ENCODE results near the gene AGBL5.

AGBL5 gene

DNA sequence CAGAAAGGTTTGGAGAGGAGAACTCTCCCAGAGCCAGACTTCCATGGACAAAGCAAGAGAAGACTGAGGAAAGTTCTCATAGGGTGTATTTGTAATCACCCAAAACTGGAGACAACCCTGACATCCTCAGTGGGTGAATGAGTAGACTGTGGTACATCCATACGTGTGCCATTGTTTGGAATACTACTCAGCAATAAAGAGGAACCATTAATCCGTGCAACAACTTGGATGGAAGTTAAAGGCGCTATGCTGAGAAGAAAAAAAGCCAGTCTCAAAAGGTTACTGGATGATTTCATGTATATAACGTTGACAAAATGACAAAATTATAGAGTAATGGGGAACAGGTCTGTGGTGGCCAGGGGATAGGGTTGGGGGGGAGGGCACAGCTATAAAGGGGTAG lies 42.8 kb upstream of the AGBL5 start:
- TF ChIP-seq ZFX (IDR thresholded peaks at IDR 0.05): no peak
- TF ChIP-seq, protein P1, sequence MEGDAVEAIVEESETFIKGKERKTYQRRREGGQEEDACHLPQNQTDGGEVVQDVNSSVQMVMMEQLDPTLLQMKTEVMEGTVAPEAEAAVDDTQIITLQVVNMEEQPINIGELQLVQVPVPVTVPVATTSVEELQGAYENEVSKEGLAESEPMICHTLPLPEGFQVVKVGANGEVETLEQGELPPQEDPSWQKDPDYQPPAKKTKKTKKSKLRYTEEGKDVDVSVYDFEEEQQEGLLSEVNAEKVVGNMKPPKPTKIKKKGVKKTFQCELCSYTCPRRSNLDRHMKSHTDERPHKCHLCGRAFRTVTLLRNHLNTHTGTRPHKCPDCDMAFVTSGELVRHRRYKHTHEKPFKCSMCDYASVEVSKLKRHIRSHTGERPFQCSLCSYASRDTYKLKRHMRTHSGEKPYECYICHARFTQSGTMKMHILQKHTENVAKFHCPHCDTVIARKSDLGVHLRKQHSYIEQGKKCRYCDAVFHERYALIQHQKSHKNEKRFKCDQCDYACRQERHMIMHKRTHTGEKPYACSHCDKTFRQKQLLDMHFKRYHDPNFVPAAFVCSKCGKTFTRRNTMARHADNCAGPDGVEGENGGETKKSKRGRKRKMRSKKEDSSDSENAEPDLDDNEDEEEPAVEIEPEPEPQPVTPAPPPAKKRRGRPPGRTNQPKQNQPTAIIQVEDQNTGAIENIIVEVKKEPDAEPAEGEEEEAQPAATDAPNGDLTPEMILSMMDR (conservative IDR thresholded peaks at IDR 0.05): no peak

GRCh38 chr2:27009083-27009482 lies 42.4 kb upstream of the AGBL5 start:
- no peak for TF ChIP-seq ZFX (IDR thresholded peaks at IDR 0.05)
- TF ChIP-seq, protein P1 (conservative IDR thresholded peaks at IDR 0.05): no peak
- H3K27ac ChIP-seq: no peak overlapping the region

More for the DNA sequence above, 42.8 kb upstream of the AGBL5 start:
- no peak overlapping the region for H3K27ac ChIP-seq

DNA sequence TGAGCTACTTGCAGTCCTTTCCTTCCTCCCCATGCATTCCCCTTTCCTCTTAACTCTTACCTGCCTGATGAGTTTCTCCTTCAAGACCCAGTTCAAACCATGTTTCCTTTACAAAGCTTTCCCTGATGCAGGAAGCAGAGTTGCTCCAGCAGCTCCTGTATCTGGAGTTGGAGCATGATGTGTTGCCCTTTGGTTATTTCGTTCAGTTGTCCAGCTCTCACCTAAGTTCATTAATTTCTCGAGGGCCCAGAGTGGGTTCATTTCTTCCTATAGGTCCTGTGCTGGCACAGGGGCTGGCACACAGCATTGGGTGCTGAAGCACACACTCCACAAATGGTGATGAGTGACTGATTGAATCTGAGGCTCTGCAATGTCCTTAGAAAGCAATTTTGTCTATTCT lies 41.8 kb upstream of the AGBL5 start:
- no peak overlapping the region for H3K27ac ChIP-seq

DNA sequence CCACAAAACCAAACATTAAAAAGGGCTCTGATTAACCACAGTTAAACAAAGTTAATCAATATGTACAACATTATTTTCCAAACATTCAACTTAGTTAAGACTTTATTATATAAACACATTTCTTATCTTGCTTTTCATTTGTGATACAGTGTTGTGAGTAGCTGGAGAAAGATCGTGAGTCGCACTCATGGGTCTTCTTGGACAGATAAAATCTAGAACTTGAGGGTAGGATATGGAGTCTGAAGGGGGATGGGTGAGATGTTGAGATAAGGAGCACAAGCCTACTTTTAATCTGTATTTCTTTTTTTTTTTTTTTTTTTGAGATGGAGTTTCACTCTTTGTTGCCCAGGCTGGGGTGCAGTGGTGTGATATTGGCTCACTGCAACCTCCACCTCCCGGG lies 41.3 kb upstream of the AGBL5 start:
- no peak for TF ChIP-seq ZFX (IDR thresholded peaks at IDR 0.05)
- TF ChIP-seq, protein P1 (conservative IDR thresholded peaks at IDR 0.05): no peak
- no peak overlapping the region for H3K27ac ChIP-seq

More for the DNA sequence above, 41.8 kb upstream of the AGBL5 start:
- TF ChIP-seq ZFX (IDR thresholded peaks at IDR 0.05): no peak
- TF ChIP-seq, protein P1 (conservative IDR thresholded peaks at IDR 0.05): no peak

- TF ChIP-seq ZFX (IDR thresholded peaks at IDR 0.05): no peak
- TF ChIP-seq, protein P1 (conservative IDR thresholded peaks at IDR 0.05): no peak
- no peak overlapping the region for H3K27ac ChIP-seq
Measured at GRCh38 chr2:27013738-27014137, 37.7 kb upstream of the AGBL5 start.

- peak overlapping the region; percentile 27 for H3K27ac ChIP-seq
- TF ChIP-seq, protein P1 (conservative IDR thresholded peaks at IDR 0.05): no peak
- no peak for TF ChIP-seq ZFX (IDR thresholded peaks at IDR 0.05)
Measured at GRCh38 chr2:27014771-27015433, 36.6 kb upstream of the AGBL5 start.

- no peak overlapping the region for H3K27ac ChIP-seq
- no peak for TF ChIP-seq ZFX (IDR thresholded peaks at IDR 0.05)
- TF ChIP-seq, protein P1 (conservative IDR thresholded peaks at IDR 0.05): peak; percentile 77
Measured at GRCh38 chr2:27016801-27017325, 34.6 kb upstream of the AGBL5 start.

Measured in C4-2B (cell line).